Heart left ventricle (tissue), 16 donors: ENCODE results near the gene ABI1. TPM values are rescaled to one million over a fixed set of nuclear protein-coding genes. Genes with fewer than 3 reads are reported as not detected.

Source experiments
- ATAC-seq, 4 donors: fragments of 200-7000 bp; cut with Tn5 transposase; one replicate each; pipeline ENCODE4 v1.9.1; 2020 to 2022; ENCODE audit warnings: moderate library complexity in 4 of 4, mild to moderate bottlenecking in 3 of 4, moderate number of reproducible peaks in 1 of 4
- DNase-seq, 5 donors: peaks; one replicate each; pipeline ENCODE4 v3.0.0-alpha.2; 2020
- H3K27ac ChIP-seq, 12 donors: fragments of 200-600 bp; sonication (generic) in 4 of 12; one replicate each; pipeline versions ENCODE4 v1.5.0 to v1.8.0; 2016 to 2022; ENCODE audit warnings: mild to moderate bottlenecking in 2 of 12
- H3K27me3 ChIP-seq, 9 donors: fragments of 200-600 bp; sonication (generic) in 2 of 9; one replicate each; pipeline versions ENCODE4 v1.5.1 to v1.8.0; 2016 to 2022; ENCODE audit warnings: mild to moderate bottlenecking in 3 of 9
- H3K36me3 ChIP-seq, 9 donors: fragments of 200-600 bp; sonication (generic) in 2 of 9; one replicate each; pipeline versions ENCODE4 v1.5.0 to v1.8.0; 2018 to 2022; ENCODE audit warnings: mild to moderate bottlenecking in 2 of 9
- H3K4me1 ChIP-seq, 12 donors: fragments of 200-600 bp; sonication (generic) in 4 of 12; one replicate each; pipeline versions ENCODE4 v1.5.0 to v1.8.0; 2016 to 2022; ENCODE audit warnings: mild to moderate bottlenecking in 3 of 12
- H3K4me3 ChIP-seq, 12 donors: fragments of 200-600 bp; sonication (generic) in 4 of 12; one replicate each; pipeline versions ENCODE4 v1.5.0 to v1.8.0; 2017 to 2022; ENCODE audit warnings: mild to moderate bottlenecking in 9 of 12, moderate library complexity in 4 of 12
- H3K9me3 ChIP-seq, 12 donors: fragments of 200-600 bp; sonication (generic) in 4 of 12; one replicate each; pipeline versions ENCODE4 v1.5.0 to v1.8.0; 2016 to 2022; ENCODE audit warnings: mild to moderate bottlenecking in 1 of 12
- CTCF ChIP-seq, 12 donors: fragments of 200-600 bp; sonication (generic) in 4 of 12; IDR thresholded peaks; one replicate each; pipeline versions ENCODE4 v1.5.0 to v1.8.0; 2018 to 2022; ENCODE audit warnings: antibody characterized with exemption in 12 of 12, mild to moderate bottlenecking in 5 of 12
- POLR2A ChIP-seq, 2 donors: fragments of 450-650 bp; IDR thresholded peaks; one replicate each; pipeline ENCODE4 v1.6.1; 2017; ENCODE audit warnings: antibody characterized with exemption in 2 of 2, mild to moderate bottlenecking in 2 of 2, moderate library complexity in 2 of 2
- WGBS, 4 donors: extraction: QIAGEN DNeasy Blood & Tissue Kit in 2 of 4; methylation state at CpG; one replicate each; pipeline versions ENCODE4 v1.1.5 to v1.1.7; 2013 to 2018; 5-methylcytosine and 5-hydroxymethylcytosine counted together
- intact Hi-C, 10 donors: fragments of 100-400 bp; cut with DNase I; formaldehyde crosslinking; loops; one replicate each; pipeline versions ENCODE4 v1.11.1 to v1.14.2; 2022
- polyA plus RNA-seq, 2 donors: library from polyadenylated mRNA; stranded (reverse); fragments of 200-250 nt; gene quantifications; one replicate each; pipeline ENCODE4 v1.2.3, GENCODE V29; 2013
- total RNA-seq, 9 donors: library from RNA; depleted of rRNA in 2 of 9; stranded (reverse); fragments of >200 nt in 2 of 9; fragmentation: NEBNext Ultra II Directional in 3 of 9; extraction: Animal tissue kit (Norgen Biotek cat#: 25700) in 3 of 9; gene quantifications; one replicate each; pipeline versions ENCODE4 v1.1.0 to v1.2.4, GENCODE V29; 2016 to 2023
- donor health status: ischemic (EF 13 %, LVEDD 7.1; RV severe dilation, severe dysfunction).
- donor health status: healthy with polysubstance abuse.
- donor health status: DM: no; HTN: yes; CAD: no.
- donor health status: DM: no; HTN: no; CAD: no.
- donor health status: ischemic (EF 25% LVEDD 6.9; RV normal size, moderate dysfunction).
- donor health status: ischemic (EF 25% LVEDD 5.7; RV mildly dilated, moderate dysfunction).
- donor health status: healthy.
- donor health status: DM: yes; HTN: yes; CAD: no.
- donor health status: ischemic (EF 35%, LVEDD 5.7; RV mildly dilated, moderate dysfunction).
- donor health status: nonischemic (EF 11% LVEDD 7.7; RV severe dilation, severe dysfunction).
- donor health status: DM: yes; HTN: yes; CAD: no.
- donor health status: PGD.
- donor health status: ischemic (EF 29% LVEDD 5.4; RV normal size, mild dysfunction).
- donor health status: nonischemic (EF 23%, LVEDD 6.1; RV moderate dilation, normal function).

The ABI1 gene
- total and polyA plus RNA-seq, 11 donors: 8.5 to 50.0 (median 25.6) TPM

- intact Hi-C loops: loop anchor here in 2 of 10 donors (5.0 to 10.0 kb wide), 2 partner anchors 165 to 167 kb away; partner anchors contain the start of gene ABI1 (in 2 of the 2)
- peaks cover 0 to 22% (median 9%) of the 10 kb centered on the region in 12 donors for H3K4me1 ChIP-seq
- TF ChIP-seq POLR2A (IDR thresholded peaks at IDR 0.05) (peak in 1 of 2 donors; percentile 71), CTCF (IDR thresholded peaks at IDR 0.05) (no peak)
- peak; percentile 77 to 88 (median 83) for DNase-seq
- H3K27me3 ChIP-seq: peaks cover 0 to 7% (median 4%) of the 10 kb centered on the region in 9 donors
- peaks cover 0 to 2% (median 0%) of the 10 kb centered on the region in 9 donors for H3K36me3 ChIP-seq
- peak; percentile 84 to 97 (median 95) for ATAC-seq
- no peaks in the 10 kb centered on the region for H3K9me3 ChIP-seq
- H3K4me3 ChIP-seq: peak within 1 kb of the TSS; percentile 56 to 99 (median 91)
- WGBS, 4 donors: 0 to 1% (median 0%) methylated on average over 19 to 82 of the region's 82 CpGs
- peak within 1 kb of the TSS; percentile 89 to 100 (median 96) for H3K27ac ChIP-seq
These were observed 163.4 kb downstream of the ABI1 start, which contains the start of gene PDSS1 for GRCh38 chr10:26697163-26697921. TSS of gene PDSS1 (plus strand) at chr10:26697701. CDS start at chr10:26697712, 11 bp downstream.

- TF ChIP-seq CTCF (IDR thresholded peaks at IDR 0.05): no peak
- no peak for TF ChIP-seq POLR2A (IDR thresholded peaks at IDR 0.05)
- Histone ChIP-seq H3K27me3 (peaks cover 0 to 12% (median 4%) of the 10 kb centered on the region in 9 donors), H3K4me1 (peaks cover 0 to 22% (median 9%) of the 10 kb centered on the region in 12 donors), H3K27ac (peak overlapping the region; percentile 89 to 100 (median 96)), H3K4me3 (peak overlapping the region; percentile 56 to 99 (median 91)), H3K36me3 (no peaks in the 10 kb centered on the region), H3K9me3 (no peaks in the 10 kb centered on the region)
- ATAC-seq: peak in 2 of 4 donors; percentile 3 to 14
- no peak for DNase-seq
- intact Hi-C loops: loop anchor here in 2 of 10 donors (5.0 to 10.0 kb wide), 2 partner anchors 166 to 168 kb away; partner anchors contain the start of gene ABI1 (in 2 of the 2)
- 24 to 30% (median 27%) methylated on average over 11 of the region's 11 CpGs for WGBS, 4 donors
These were observed 164.0 kb downstream of the ABI1 start for GRCh38 chr10:26696786-26697162.

Other genes with a start within 250 kb of the ABI1 start
- 1 to 10 TPM; 1.8 to 7.3 (median 4.3) TPM for gene PDSS1, start 163.3 kb downstream of the ABI1 start, total RNA-seq
- 10 to 100 TPM in 1 of 2 donors, 1 to 10 TPM in 1; 8.1 to 13.5 TPM for gene PDSS1, start 163.3 kb downstream of the ABI1 start, polyA plus RNA-seq
- 10 to 100 TPM in 2 of 9 donors, 1 to 10 TPM in 7; 7.0 to 10.9 (median 9.4) TPM for gene ANKRD26, start 239.5 kb upstream of the ABI1 start, total RNA-seq
- 1 to 10 TPM; 5.0 to 7.8 TPM for gene ANKRD26, start 239.5 kb upstream of the ABI1 start, polyA plus RNA-seq